ENCODE results near the gene PSME4.
"Not testable (repeated sequence)": the region's sequence is repeated elsewhere in the genome, so short reads cannot be mapped to it uniquely, and the experiment has no call there.

The PSME4 gene

DNA sequence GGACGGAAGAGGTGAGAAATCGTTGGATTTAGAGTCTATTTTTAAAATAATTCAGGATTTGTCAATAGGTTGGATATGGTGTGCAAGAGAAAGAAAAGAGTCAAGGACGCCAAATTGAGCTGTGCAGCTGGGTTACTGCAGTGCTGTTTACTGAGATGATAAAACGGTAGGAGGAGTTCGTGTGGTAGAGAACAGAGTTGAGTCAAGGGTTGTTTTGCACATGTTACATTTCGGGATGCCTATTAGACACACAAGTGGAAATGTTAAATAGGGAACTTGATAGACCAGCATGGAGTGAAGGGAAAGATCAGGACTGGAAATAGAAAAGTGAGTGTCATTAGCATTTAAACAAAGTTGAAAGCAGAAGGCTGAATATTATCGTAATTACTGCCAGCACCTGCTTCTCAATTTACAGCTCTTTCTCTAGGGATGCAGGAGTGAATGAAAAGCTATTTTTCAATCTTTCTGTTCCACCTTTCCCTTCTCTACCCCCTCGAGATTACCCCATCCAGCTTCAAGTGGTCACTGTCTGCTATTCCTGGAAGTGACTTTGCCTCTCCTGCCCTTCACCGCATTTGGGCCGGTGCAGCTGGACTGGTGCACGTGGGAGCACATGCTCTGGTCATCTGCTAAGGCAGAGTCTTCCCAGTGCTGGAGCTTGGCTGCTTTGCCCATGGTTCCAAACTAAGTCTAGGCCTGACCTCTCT lies 141.4 kb downstream of the PSME4 start:
- DNase-seq = no peak

- DNase-seq = no peak
Observed at GRCh38 chr2:53828331-53828730, 142.5 kb downstream of the PSME4 start.

DNA sequence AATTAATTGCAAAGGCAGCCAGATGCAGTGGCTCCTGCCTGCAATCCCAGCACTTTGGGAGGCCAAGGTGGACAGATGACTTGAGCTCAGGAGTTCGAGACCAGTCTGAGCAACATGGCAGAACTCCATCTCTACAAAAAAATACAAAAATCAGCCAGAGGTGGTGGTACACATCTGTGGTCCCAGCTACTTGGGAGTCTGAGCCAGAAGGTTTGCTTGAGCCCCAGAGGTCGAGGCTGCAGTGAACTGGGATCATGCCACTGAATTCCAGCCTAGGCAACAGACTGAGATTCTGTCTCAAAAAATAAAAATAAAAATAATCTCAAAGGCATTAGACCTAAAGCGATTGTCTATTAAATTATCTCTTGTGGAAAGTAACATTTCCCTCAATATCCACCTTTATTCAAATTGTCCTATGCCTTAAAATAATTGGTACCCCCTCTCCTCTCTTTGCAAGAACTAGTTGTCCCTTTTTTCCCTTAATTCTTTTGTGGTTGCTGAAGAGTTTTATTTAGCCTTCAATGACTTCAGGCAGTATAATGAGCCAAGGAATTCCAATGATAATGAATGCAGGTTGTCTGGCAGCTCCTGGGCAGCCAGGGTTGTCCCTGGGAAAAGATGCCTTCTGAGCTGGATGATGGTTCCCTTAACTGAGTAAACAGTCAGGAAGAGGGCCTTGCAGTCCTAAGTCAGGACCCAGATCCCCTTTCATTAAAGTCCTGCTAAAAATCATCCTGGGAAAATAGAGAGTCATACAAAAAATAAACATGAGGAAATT lies 143.2 kb downstream of the PSME4 start:
- no peak for DNase-seq

DNA sequence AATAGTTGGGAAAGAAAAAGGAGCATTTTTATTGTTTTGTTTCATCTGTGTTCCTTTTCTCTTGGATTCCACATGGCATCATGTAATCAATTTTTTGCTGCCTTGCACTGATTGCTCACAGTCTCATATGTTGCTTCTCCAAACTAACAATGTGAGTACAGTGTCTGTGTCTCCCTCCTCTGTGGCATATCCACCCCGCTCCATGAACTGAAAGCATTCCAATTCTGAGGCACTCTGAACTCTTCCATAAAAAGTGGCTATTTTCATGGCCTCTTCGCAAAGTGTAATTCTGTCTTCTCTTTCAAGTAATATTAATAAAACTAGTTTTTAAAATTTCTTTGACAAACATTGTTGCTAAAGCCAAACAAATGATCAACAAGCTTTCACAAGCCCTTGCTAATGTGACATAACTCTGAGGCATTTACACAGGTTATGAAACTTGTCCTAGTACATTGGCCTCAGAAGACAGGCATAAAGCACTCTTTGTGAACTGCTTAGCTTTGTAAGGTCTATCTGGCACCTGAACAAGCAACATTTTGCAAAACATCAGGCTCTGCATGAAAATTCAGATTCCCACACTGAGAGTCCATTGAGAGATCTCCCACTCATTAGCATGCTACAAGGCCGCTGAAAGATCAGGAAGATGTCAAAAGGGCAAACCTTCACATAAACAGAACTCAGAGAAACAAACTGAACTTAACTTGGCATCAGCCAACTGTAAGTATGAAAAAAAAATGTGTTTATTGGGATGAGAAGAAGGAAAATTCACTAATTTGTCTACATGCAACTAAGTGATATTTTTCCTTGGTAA lies 144.0 kb downstream of the PSME4 start:
- DNase-seq = no peak

DNA sequence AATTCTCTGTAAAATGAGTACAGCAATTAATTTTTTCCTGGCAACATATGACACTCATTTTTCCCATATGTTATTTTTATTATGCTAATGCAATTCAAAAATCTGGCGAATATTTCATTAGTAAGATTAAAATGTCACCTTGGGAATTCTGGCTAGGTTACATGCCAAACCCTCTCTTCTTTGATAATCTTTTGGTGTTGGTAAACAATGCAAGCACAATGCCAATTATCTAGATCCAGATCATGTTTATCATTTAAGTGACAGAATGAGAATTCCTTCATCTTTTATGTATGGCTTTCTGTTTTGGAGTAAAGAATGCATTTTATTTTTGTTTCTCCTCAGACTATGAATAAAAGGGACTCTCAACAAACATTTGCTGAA lies 144.8 kb downstream of the PSME4 start:
- DNase-seq = no peak

- not testable (repeated sequence) for DNase-seq
Observed at GRCh38 chr2:53823639-53824038, 147.2 kb downstream of the PSME4 start.

GRCh38 chr2:53821810-53822209 lies 149.0 kb downstream of the PSME4 start:
- no peak for DNase-seq

- DNase-seq = no peak
Observed at GRCh38 chr2:53820711-53821110, 150.1 kb downstream of the PSME4 start.

DNA sequence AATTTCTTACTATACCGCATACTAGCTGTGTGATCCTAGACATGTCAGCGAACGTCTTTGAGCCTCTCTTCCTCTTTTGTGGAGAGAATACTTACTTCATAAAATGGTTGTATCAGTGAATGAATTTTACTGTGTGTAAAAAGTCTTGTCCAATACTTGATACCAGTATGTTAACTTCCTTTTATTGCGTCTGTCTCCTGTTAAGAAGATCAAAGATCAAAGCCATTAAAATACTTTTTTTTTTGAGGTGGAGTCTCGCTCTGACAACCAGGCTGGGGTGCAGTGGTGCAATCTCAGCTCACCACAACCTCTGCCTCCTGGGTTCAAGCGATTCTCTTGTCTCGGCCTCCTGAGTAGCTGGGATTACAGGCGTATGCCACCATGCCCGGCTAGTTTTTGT lies 150.7 kb downstream of the PSME4 start:
- DNase-seq = no peak

GRCh38 chr2:53819634-53820033 lies 151.2 kb downstream of the PSME4 start:
- no peak for DNase-seq

- DNase-seq = no peak
Observed at GRCh38 chr2:53818854-53819435, 151.8 kb downstream of the PSME4 start.

All from inflammatory macrophage (primary cell).